Vagina (tissue), 2 donors: Measurements from ENCODE around the gene PDE1C.

Source experiments
- CTCF ChIP-seq, 3 experiments: fragments of 450-650 bp in 2 of 3; fragments of 200-600 bp in 1 of 3; sonication (generic) in 1 of 3; IDR thresholded peaks; one replicate each; pipeline ENCODE4 v1.5.1; 2017 to 2019; ENCODE audit warnings: antibody characterized with exemption in 3 of 3, mild to moderate bottlenecking in 2 of 3, moderate library complexity in 2 of 3
- POLR2A ChIP-seq, 2 donors: fragments of 450-650 bp; IDR thresholded peaks; one replicate each; pipeline ENCODE4 v1.6.1; 2017; ENCODE audit warnings: antibody characterized with exemption in 2 of 2, mild to moderate bottlenecking in 2 of 2, moderate library complexity in 2 of 2
- POLR2AphosphoS5 ChIP-seq, 2 donors: sonication (generic); formaldehyde crosslinking; IDR thresholded peaks; one replicate each; pipeline ENCODE4 v1.9.0; 2017; ENCODE audit warnings: antibody characterized with exemption in 2 of 2, mild to moderate bottlenecking in 2 of 2, low read depth in 1 of 2; ENCODE audit not compliant: insufficient read depth in 1 of 2

GRCh38 chr7:32089256-32089655 lies 19.0 kb upstream of the PDE1C start:
- TF ChIP-seq CTCF (IDR thresholded peaks at IDR 0.05) (no peak), POLR2A (IDR thresholded peaks at IDR 0.05) (no peak), POLR2AphosphoS5 (IDR thresholded peaks at IDR 0.05; ENCODE audit: insufficient read depth in 1 of 2, low read depth in 1 of 2) (no peak)
